KOPT-K1 (cell line): ENCODE data around the gene GPS1.

Experiments
- H3K27ac ChIP-seq: fragments of 200-600 bp; sonication (generic); 2 replicates; pipeline ENCODE4 v1.5.1; 2016; ENCODE audit warnings: antibody characterized with exemption, mild to moderate bottlenecking, low read depth, low read length; ENCODE audit not compliant: poor library complexity, severe bottlenecking
- H3K36me3 ChIP-seq: fragments of 200-600 bp; sonication (generic); 2 replicates; pipeline ENCODE4 v1.5.1; 2017; ENCODE audit warnings: antibody characterized with exemption, mild to moderate bottlenecking, low read length, moderate library complexity; ENCODE audit not compliant: insufficient read depth
- H3K9me3 ChIP-seq: fragments of 200-600 bp; sonication (generic); 2 replicates; pipeline ENCODE4 v1.5.1; 2017; ENCODE audit warnings: antibody characterized with exemption, low read length, mild to moderate bottlenecking; ENCODE audit not compliant: insufficient read depth, poor library complexity, severe bottlenecking

GPS1 gene

DNA sequence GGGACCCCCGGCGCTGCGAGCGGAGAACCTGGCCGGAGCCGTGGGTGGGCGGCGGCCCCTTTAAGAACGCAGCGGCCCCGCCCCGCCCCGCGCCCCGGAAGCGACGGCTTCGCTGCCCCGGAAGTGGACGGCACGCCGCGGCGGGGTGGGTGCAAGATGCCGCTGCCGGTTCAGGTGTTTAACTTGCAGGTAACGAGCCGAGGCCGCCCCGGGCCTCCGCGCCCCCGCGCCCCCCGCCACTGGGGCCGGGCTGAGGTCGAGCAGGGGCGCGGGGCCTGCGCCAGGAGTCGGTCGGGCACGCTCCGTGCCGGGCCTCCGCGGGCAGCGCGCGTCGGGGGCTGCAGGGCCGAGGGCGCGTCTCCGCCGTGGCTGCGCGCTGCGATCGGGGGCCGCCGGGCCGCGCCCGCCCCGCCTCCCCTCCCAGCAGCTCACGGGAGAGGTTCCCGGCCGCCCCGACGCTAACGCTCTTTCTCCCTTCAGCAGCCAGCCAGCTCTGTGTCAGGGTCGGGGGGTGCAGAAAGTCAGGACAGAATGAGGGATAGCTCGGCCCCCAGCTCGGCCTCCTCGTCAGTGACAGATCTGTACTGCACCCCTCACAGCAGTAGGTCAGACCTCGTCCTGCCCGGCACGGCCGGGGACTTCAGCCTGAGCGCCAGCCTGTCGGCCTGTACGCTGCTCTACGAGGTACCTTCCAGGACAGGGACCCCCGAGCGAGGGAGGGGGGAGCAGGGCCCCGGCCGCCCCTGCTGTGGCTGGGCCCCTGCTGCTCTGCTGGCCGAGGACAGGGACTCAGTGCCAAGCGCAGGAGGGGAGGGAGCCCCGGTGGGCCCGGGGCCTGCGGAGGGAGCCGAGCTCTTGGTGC is at the start of gene GPS1, which contains the start of gene RFNG:
TSS of gene GPS1 (plus strand) at position 123 of the 862 bp plus-strand sequence. CDS start at position 157, 34 bp downstream.
TSS of gene RFNG (minus strand) at position 36 of the 862 bp plus-strand sequence. CDS start 45 bp downstream, outside the sequence.
- H3K36me3 ChIP-seq = peaks cover 55% of the 10 kb centered on the region
- H3K9me3 ChIP-seq = no peaks in the 10 kb centered on the region
- peak within 1 kb of the TSS; percentile 65 for H3K27ac ChIP-seq

DNA sequence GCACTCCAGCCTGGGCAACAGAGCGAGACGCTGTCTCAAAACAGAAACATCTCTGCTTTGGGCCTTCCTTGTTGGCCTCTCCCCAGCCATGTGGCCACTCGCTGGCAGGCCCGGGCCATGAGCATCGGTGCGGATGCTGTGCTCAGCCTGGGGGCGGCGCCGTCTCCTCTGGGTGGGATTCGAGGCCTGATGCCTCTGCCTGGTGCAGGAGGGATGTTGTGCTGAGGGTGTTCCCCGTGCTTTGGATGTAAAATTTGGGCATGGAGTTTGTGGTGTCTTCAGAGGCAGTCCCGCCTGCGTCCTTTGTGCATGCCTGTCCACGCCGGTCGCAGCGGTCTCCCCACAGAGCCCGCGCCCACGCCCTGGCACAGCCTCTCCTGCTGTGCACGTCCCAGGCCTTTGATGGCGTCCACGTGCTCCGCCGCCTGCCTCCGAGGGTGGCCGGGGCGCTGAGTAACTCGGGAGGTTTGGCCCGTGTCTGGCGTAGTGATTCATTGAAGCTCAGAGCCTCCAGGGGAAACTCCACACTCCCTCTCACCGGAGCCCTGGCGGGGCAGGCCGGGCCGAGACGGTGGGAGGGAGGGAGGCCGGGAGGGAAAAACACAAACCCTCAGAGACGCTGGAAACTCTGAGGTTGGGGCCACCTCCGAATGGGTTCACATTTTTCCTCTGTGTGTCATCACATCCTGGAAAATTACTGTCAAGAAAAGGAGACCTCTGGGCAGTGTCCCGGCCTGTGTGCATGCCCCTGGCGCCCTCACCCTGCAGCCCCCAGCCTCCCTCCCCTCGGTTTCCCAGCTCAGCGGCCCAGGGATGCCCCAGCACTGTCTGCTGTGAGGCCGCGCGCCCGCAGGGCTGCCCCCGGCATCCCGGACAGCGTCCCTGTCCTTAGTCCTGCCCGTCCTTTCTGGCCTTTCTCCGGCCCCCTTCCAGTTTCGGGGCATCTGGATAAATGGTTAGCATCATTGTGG is 48.0 kb upstream of the GPS1 start:
- Histone ChIP-seq H3K27ac (no peak overlapping the region), H3K36me3 (no peaks in the 10 kb centered on the region), H3K9me3 (no peaks in the 10 kb centered on the region)

DNA sequence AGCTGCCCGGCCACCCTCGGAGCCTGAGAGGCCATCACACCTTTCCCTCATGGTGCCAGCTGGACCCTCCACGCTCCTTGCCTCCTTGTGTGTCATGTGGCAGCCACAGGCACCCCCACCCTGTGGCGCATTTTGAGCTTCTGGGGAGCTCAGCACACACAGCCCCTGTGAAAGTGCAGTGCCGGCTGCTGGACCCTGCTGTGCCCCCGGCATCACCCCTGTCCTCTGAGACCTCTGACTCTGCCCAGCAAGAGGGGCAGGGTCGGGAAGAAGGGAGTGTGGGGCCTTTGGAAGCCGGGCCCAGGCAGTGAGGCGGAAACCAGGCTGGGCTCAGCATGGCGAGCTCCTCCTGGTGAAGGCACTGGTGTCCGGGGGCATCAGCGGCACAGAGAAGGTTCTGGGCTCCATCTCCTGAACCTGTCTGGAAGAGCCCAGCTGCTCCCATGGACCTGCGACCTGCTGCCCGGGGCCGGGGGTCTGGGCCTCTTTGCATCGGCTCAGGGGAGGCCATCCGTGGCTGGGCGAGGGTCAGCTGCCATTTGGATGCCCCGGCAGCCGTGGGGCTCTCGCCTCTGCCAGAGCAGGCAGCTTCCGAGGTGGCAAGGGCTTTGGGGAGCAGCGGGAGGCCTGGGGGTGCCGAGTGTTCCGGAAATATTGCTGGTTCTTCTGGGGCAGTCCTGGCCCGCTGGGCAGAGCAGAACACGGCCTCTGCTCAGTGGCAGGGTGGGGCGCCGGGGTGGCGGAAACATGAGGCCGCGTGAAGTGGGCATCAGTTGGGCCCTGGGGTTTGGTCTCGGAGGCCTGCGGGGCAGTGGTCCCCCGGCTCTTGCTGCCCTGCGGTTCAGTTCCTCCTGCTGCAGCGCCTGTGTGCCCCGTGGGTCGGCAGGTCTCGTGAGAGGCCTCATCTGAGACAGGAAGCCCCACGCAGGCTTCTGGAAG is 46.9 kb upstream of the GPS1 start:
- Histone ChIP-seq H3K36me3 (no peaks in the 10 kb centered on the region), H3K27ac (no peak overlapping the region), H3K9me3 (no peaks in the 10 kb centered on the region)

DNA sequence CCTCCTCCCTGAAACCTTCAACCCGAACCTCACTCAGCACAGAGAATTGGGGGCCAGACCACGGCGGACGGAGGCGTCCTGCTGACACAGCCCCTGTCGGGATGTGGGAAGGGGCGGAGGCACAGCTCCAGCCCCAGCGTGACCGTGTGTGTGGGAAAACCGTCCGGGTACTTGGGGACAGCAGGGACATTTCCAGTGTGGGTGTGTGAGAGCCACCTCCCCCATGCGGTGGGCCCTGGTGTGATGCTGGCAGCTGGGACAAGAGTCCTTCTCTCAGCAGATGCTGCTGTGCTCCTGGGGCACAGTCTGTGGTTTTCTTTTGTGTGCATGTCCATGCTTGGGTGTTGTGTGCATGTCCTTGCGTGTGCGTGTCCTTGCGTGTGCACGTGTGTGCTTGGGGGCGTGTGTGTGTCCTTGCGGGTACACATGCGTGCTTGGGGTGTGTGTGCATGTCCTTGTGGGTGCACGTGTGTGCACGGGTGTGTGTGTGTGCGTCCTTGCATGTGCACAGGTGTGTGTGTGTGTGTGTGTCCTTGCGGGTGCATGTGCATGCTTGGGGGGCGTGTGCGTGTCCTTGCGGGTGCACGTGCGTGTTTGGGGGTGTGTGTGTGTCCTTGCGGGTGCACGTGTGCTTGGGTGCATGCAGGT is 45.9 kb upstream of the GPS1 start:
- Histone ChIP-seq H3K9me3 (no peaks in the 10 kb centered on the region), H3K36me3 (no peaks in the 10 kb centered on the region), H3K27ac (no peak overlapping the region)

- Histone ChIP-seq H3K36me3 (no peaks in the 10 kb centered on the region), H3K27ac (no peak overlapping the region), H3K9me3 (no peaks in the 10 kb centered on the region)
Observed at GRCh38 chr17:82006468-82007227, 45.0 kb upstream of the GPS1 start.

- Histone ChIP-seq H3K9me3 (no peaks in the 10 kb centered on the region), H3K27ac (no peak overlapping the region), H3K36me3 (no peaks in the 10 kb centered on the region)
Observed at GRCh38 chr17:82007228-82007494, 44.5 kb upstream of the GPS1 start.

- Histone ChIP-seq H3K9me3 (no peaks in the 10 kb centered on the region), H3K27ac (no peak overlapping the region)
Observed at GRCh38 chr17:82007495-82008257, 44.0 kb upstream of the GPS1 start.

GRCh38 chr17:82008258-82008940 is 43.3 kb upstream of the GPS1 start:
- Histone ChIP-seq H3K9me3 (no peaks in the 10 kb centered on the region), H3K36me3 (no peaks in the 10 kb centered on the region), H3K27ac (no peak overlapping the region)

More at GRCh38 chr17:82007495-82008257, 44.0 kb upstream of the GPS1 start:
- H3K36me3 ChIP-seq = no peaks in the 10 kb centered on the region

GRCh38 chr17:82008941-82009405 is 42.7 kb upstream of the GPS1 start:
- no peaks in the 10 kb centered on the region for H3K36me3 ChIP-seq
- no peaks in the 10 kb centered on the region for H3K9me3 ChIP-seq
- no peak overlapping the region for H3K27ac ChIP-seq

GRCh38 chr17:82009413-82009812 is 42.3 kb upstream of the GPS1 start:
- Histone ChIP-seq H3K36me3 (no peaks in the 10 kb centered on the region), H3K27ac (no peak overlapping the region), H3K9me3 (no peaks in the 10 kb centered on the region)

DNA sequence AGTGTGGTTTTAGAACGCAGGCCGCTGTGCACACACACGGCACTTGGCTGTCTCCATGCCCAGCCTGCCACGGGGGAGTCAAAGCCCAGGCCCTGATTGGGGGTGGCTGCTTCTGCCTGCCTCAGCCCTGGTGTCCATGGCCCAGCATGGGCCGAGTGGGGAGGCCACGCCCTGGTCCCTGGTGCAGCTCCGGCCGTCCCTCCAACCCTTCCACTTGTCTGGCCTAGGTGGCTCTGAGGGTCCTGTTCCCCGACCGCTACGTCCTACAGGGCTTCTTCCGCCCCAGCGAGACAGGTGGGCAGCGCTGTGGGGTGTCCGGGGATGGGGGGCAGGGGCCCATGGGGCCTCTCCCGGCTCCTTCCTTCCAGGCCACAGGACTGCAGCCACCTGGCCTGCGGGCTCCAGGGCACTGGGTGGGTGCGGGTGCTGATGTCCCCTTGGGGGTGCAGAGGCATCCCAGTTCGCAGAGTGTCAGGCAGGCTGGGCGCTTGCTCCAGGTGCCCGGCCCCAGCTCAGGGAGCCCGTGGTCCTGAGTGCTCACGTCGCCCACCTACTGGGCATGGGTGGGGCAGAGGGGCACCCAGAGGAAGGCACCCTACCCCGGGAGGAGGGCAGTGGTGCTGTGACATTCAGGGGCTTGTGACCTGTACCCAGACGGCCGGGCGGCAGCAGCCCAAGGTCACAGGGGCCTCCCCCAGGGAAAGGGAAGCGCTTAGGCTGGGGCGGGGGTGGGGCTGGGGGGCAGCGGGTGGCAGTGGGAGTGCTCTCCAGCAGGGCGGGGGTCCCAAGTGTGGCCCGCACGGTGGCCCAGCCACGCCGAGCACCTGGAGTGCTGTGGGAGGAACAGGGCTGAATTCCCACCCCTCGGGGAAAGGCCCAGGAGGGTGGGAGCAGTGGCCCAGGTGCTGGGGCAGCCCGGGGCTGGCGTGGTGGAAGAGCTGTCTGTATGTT is 40.8 kb upstream of the GPS1 start:
- Histone ChIP-seq H3K36me3 (no peaks in the 10 kb centered on the region), H3K27ac (no peak overlapping the region), H3K9me3 (no peaks in the 10 kb centered on the region)
